Dendritic cell treated with granulocyte-macrophage colony-stimulating factor and Interleukin-4, amounts not matched to agents 40 ng/mL and 50 ng/mL, for 4 days (primary cell): Measurements from ENCODE around the gene TCF3.
"Not testable (repeated sequence)": the region's sequence is repeated elsewhere in the genome, so short reads cannot be mapped to it uniquely, and the experiment has no call there.

ENCODE experiments used
- H3K27ac Mint-ChIP-seq: one replicate; pipeline ENCODE4 v1.8.0; 2022; ENCODE audit warnings: mild to moderate bottlenecking, mixed read lengths
- H3K27me3 Mint-ChIP-seq: one replicate; pipeline ENCODE4 v1.8.0; 2022; ENCODE audit warnings: mild to moderate bottlenecking, mixed read lengths
- H3K36me3 Mint-ChIP-seq: one replicate; pipeline ENCODE4 v1.8.0; 2022; ENCODE audit warnings: low read depth, mixed read lengths
- H3K4me1 Mint-ChIP-seq: one replicate; pipeline ENCODE4 v1.8.0; 2022; ENCODE audit warnings: low read depth, mixed read lengths
- H3K4me3 Mint-ChIP-seq: one replicate; pipeline ENCODE4 v1.8.0; 2022; ENCODE audit warnings: mild to moderate bottlenecking, moderate library complexity, mixed read lengths
- H3K9me3 Mint-ChIP-seq: one replicate; pipeline ENCODE4 v1.8.0; 2022; ENCODE audit warnings: mixed read lengths
- intact Hi-C: fragments of 100-400 bp; cut with micrococcal nuclease; formaldehyde crosslinking; loops from one replicate; pipeline ENCODE4 v1.15.0; 2022

Gene TCF3

DNA sequence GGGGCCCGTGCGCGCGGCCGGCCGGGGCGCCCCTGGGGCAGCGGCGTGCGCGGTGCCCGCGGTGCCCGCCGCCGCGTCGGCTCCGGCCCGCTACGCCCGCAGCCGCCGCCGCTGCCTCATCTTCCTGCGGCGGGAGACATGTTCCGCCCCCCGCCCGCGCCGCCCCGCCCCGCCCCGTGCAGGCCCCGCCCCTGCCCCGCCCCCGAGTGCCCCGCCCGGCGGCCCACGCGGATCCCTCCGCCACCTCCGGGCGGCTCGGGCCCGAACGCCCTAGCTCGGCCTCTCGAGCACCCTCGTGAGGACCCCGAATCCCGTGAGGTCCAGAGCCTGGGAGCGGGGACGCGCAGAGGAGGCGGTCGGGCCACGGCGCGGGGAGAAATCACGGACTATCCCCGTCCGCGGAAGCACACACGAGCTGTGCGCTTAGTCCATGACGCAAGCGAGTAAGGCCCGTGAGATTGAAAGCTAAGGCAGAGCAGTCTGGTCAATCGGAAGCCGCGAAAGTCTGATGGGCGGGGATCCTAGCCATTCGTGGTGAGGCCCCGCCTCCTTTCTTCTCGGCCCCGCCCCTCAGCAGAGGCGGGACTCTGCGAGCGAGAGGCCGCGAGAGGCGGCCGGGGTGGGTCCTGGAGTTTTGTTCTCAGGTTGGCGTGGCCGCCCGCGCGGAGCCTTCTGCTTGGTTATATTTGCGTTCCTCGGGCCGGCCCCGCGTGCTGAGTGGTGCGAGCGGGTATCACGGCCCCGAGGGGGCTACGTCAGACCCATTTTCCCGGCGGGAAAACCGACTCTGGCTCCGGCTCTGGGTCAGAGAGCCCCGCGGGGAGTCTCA is at the start of gene TCF3:
TCF3 (minus strand) TSS at position 145 of the 829 bp plus-strand sequence. CDS start 2,367 bp downstream, outside the sequence.
- intact Hi-C loops = loop anchor here (1.0 to 2.0 kb wide), 2 partner anchors 16 to 47 kb away; partner anchors contain the start of gene UQCR11
- H3K4me1 Mint-ChIP-seq = peaks cover 52% of the 10 kb centered on the region

DNA sequence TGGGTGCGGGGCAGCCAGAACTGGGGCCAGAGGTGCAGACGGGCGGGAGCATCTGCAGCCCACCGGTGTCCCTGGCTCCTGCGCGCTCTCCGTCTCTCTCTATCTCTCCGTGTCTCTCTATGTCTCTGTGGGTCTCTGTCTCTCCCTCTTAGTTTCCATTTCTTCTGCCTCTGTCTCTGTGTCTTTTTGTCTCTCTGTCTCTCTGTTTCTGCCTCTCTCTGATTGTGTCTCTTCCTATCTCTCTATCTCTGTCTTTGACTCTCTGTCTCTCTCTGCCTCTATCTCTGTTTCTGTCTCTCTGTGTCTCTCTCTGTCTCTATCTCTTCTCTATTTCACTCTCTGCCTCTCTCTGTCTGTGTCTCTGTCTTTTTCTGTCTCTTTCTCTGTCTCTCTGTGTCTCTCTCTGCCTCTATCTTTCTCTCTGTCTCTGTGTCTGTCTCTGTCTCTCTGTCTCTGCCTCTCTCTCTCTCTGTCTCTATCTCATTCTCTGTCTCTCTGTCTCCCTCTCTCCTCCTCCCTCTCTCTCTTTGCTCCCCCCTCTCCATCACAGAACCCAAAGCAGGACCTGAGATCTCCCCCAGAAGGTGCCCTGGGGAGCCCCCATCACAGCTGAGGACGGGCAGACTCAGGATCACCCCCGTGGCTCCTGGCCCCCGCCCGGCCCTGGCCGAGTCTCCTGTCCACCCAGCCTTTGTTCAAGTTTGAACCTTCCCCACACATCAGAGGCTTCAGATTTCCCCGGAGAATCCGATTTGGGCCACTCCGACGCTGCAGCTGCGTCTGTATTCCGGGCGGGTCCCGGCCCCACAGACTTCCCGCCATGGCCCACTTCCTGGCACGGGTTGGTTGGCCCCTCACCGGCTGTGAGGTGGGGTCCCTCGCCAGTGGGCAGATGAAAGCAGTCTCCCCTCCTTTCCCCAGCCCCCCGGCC is 48.6 kb upstream of the TCF3 start:
- peaks cover 5% of the 10 kb centered on the region for H3K4me1 Mint-ChIP-seq
- no peak overlapping the region for H3K27ac Mint-ChIP-seq
- H3K36me3 Mint-ChIP-seq = no peaks in the 10 kb centered on the region
- peaks cover 41% of the 10 kb centered on the region for H3K27me3 Mint-ChIP-seq
- no peak overlapping the region for H3K4me3 Mint-ChIP-seq
- intact Hi-C loops = no loop called here
- peaks cover 22% of the 10 kb centered on the region for H3K9me3 Mint-ChIP-seq

More for the DNA sequence above, at the start of gene TCF3:
- Mint-ChIP-seq H3K9me3 (no peaks in the 10 kb centered on the region), H3K27me3 (peaks cover 2% of the 10 kb centered on the region), H3K4me3 (peak within 1 kb of the TSS; percentile 82), H3K36me3 (peaks cover 35% of the 10 kb centered on the region), H3K27ac (peak within 1 kb of the TSS; percentile 97)

DNA sequence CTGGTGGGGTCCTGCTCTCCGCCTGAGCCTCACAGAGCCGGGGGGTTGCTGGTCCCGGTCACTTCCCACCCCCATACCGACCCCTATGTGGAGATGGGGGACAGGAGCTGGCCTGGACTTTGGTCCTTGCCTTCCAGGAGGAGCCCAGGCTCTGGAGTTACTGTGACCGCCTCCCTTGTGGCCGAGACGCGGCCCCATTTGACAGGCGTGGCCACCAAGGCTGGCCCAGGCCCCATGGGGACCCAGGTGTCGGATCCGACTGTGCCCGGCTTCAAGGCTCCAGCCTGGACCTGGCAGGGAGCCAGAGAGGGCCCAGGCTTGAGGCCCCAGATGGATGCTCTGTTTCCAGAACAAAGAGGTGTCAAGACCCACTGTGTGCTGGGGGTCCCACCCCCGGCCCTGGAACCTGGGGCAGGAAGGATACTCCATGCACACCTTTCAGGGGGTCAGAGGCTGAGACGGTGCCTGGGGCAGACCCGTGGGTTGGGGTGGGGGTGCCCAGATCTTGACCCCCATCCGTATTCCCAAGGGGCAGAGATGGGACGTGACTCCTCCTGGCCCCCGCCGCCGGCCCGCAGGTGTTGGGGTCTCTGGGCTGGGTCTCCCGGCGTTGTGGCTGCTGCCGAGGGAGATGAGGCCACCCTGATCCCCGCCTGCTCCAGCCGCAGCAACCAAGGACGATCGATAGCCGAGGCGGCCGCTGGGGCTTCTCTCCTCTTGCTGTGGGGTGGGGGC is 47.8 kb upstream of the TCF3 start:
- Mint-ChIP-seq H3K27ac (no peak overlapping the region), H3K9me3 (peaks cover 21% of the 10 kb centered on the region), H3K4me1 (peaks cover 5% of the 10 kb centered on the region), H3K27me3 (peaks cover 44% of the 10 kb centered on the region), H3K4me3 (no peak overlapping the region), H3K36me3 (no peaks in the 10 kb centered on the region)
- intact Hi-C loops = no loop called here

DNA sequence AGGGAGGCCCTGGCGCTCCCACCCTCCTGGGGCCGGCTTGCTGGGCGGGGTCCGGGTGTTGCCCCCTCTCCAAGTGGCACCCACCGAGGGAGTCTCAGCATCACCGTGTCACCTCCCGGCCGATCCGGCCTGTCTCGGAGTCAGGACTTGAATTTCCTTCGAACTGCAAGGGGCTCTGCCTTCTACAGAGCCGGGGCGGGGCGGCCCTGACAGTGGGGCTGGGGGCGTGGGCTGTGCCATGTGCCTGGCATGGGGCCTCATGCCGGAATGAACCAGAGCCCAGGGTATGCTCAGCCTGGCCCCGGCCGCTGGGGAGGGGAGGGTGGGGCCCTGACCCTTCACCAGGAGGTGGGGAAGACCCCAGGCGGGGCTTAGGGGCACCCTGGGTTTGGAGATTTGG is 47.0 kb upstream of the TCF3 start:
- intact Hi-C loops = no loop called here
- peaks cover 5% of the 10 kb centered on the region for H3K4me1 Mint-ChIP-seq
- H3K4me3 Mint-ChIP-seq = no peak overlapping the region
- no peaks in the 10 kb centered on the region for H3K36me3 Mint-ChIP-seq
- peaks cover 21% of the 10 kb centered on the region for H3K9me3 Mint-ChIP-seq
- peaks cover 45% of the 10 kb centered on the region for H3K27me3 Mint-ChIP-seq
- no peak overlapping the region for H3K27ac Mint-ChIP-seq

DNA sequence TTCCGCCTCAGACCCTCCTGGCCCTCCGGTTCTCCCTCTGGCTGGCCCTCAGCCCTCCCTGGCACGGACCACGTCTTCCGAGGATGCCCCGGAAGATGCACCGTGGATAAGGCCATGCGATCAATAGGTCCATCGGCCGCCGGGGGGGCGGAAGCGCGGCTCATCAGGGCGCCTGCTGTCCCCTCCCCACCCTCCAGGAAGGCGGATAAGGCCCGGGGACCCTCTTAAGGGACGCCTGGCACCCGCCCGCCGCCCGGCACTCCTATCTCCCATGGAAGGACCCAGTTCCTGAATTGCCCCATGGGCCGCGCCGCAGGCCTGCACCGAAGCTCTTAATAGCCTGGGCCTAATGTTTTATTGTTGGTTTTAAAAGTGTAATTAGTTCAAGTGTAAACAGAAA is 46.2 kb upstream of the TCF3 start:
- no peak overlapping the region for H3K27ac Mint-ChIP-seq
- intact Hi-C loops = no loop called here
- H3K27me3 Mint-ChIP-seq = peaks cover 48% of the 10 kb centered on the region
- no peaks in the 10 kb centered on the region for H3K36me3 Mint-ChIP-seq
- peaks cover 16% of the 10 kb centered on the region for H3K9me3 Mint-ChIP-seq
- peaks cover 5% of the 10 kb centered on the region for H3K4me1 Mint-ChIP-seq
- H3K4me3 Mint-ChIP-seq = no peak overlapping the region

DNA sequence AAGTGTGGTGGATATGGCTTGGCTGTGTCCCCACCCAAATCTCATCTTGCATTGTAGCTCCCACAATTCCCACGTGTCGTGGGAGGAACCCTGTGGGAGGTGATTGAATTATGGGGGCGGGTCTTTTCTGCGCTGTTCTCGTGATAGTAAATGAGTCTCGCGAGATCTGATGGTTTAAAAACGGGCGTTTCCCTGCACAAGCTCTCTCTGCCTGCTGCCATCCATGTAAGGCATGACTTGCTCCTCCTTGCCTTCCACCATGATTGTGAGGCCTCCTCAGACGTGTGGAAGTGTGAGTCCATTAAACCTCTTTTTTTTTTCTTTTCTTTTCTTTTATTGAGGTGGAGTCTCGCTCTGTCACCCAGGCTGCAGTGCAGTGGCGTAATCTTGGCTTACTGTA is 43.1 kb upstream of the TCF3 start:
- intact Hi-C loops, H3K4me1 Mint-ChIP-seq, H3K4me3 Mint-ChIP-seq: not testable (repeated sequence)

DNA sequence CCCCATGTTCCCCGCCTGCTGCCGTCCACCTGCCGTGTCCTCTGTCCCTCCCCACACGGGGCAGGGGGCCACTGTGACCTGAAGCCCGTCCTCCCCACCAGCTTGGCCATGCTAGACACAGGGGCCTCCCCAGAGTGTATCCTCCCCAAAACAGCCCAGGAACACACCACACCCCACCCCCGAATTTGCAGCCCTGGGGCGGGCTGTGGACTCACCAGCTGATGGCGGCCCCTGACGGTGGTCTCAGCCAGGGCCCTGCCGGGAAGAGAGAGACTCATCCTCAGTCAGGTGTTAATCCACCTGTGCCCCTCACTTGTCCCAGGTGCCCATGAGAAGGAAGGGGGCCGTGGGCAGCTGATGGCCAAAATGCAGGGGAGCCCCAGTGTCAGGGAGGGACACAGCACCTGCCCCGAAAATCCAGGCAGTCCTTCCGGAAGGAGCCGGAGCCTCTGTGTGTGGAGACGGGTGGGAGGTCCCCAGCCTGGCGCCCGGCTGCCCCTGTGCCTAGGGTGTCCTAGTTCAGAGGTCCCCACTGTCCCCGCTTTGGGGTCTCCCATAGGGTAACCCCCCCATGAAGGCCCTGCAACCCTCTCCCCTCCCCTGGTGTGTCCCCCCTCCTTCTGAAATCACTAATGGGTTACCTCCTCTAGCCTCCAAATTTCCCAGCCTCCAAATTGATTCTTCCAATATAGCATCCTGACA is 39.3 kb upstream of the TCF3 start:
- H3K4me1 Mint-ChIP-seq = peaks cover 6% of the 10 kb centered on the region
- no peaks in the 10 kb centered on the region for H3K36me3 Mint-ChIP-seq
- H3K27me3 Mint-ChIP-seq = peaks cover 72% of the 10 kb centered on the region
- H3K4me3 Mint-ChIP-seq = no peak overlapping the region
- no peak overlapping the region for H3K27ac Mint-ChIP-seq
- intact Hi-C loops = no loop called here
- H3K9me3 Mint-ChIP-seq = peaks cover 16% of the 10 kb centered on the region

More for the DNA sequence above, 43.1 kb upstream of the TCF3 start:
- Mint-ChIP-seq H3K27me3 (peaks cover 55% of the 10 kb centered on the region), H3K9me3 (peaks cover 16% of the 10 kb centered on the region)
- not testable (repeated sequence) for H3K36me3 Mint-ChIP-seq, H3K27ac Mint-ChIP-seq

DNA sequence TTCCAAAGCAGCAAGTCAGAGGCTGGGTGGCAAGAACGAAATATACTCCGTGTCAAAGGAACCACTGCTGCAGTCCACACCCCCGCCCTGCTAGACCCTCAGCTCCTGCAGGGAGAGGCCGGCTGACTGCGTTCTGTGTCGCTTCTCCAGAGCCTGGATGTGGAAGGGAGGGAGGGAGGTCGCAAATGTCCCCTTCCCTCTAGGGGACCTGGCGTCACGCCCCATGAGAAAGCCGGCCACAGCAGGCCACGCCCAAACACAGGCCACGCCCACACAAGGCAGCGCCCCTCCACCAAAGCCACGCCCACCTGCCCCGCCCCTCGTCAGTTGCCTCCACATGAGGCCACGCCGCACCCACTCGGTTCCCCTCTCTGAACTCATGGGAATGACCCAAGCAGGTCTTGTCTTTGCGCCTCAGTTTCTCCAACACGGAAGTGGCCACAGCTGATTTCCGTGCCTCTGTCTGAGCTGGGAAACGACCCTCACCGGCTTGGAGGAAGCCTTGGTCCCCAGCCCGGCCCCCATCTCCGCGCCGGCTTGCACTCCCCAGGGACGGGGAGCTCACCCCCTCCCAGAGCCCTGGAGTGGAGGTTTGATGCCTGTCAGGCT is 38.4 kb upstream of the TCF3 start:
- Mint-ChIP-seq H3K27me3 (peaks cover 72% of the 10 kb centered on the region), H3K4me1 (peaks cover 6% of the 10 kb centered on the region), H3K27ac (no peak overlapping the region), H3K4me3 (no peak overlapping the region), H3K9me3 (peaks cover 14% of the 10 kb centered on the region), H3K36me3 (no peaks in the 10 kb centered on the region)
- intact Hi-C loops = no loop called here

DNA sequence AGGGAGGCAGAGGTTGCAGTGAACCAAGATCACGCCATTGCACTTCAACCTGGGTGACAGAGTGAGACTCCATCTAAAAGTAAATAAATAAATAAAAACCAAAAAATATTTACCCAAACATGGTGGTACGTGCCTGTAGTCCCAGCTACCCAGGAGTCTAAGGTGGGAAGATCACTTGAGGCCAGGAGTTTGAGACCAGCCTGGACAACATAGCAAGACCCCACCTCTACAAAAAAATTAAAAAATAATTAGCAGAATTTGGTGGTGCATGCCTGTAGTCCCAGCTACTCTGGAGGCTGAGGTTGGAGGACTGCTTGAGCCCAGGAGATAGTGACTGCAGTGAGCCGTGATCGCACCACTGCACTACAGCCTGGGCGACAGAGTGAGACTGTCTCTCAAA is 33.4 kb upstream of the TCF3 start:
- H3K36me3 Mint-ChIP-seq, H3K9me3 Mint-ChIP-seq, H3K4me3 Mint-ChIP-seq, intact Hi-C loops, H3K4me1 Mint-ChIP-seq, H3K27ac Mint-ChIP-seq: not testable (repeated sequence)
- peaks cover 52% of the 10 kb centered on the region for H3K27me3 Mint-ChIP-seq

DNA sequence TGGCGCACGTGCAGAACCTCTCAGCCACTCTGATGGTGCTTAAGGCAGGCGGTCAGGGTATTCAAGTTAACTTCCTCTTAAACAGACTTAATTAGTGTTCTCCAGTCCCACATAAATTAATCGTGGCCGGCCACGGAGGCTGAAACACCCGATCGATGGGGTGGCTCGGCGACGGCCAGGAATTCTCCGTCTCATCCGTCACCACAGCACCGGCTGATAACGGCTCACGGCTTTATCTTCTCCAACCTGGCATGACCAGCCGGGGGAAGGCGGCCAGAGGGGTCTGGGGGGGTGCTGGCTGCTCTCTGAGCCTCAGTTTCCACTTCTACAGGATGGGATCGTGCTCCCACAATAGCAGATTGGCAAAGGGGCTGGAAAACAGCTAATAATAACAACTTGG is 32.6 kb upstream of the TCF3 start:
- Mint-ChIP-seq H3K36me3 (no peaks in the 10 kb centered on the region), H3K4me1 (peaks cover 6% of the 10 kb centered on the region), H3K9me3 (no peaks in the 10 kb centered on the region), H3K4me3 (no peak overlapping the region), H3K27ac (no peak overlapping the region), H3K27me3 (peaks cover 47% of the 10 kb centered on the region)
- intact Hi-C loops = no loop called here

DNA sequence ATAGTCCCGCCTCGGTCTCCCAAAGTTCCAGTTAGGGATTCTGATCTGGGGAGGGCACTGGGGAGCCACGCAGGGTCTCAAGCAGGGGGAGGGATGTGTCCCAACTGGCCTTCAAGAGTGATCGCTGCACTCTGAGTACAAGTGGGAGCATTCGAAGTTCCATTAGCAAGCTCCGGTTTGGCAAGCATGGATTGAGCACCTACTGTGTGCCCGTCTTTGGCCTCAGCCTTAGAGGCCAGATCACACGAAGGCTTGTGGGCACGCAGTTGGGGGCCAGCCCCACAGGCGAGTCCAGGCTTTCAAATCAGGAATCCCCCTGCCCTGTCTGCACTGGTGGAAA is 32.1 kb upstream of the TCF3 start:
- Mint-ChIP-seq H3K9me3 (no peaks in the 10 kb centered on the region), H3K27me3 (peaks cover 49% of the 10 kb centered on the region), H3K36me3 (no peaks in the 10 kb centered on the region), H3K4me3 (no peak overlapping the region), H3K27ac (no peak overlapping the region), H3K4me1 (peaks cover 6% of the 10 kb centered on the region)
- intact Hi-C loops = no loop called here

DNA sequence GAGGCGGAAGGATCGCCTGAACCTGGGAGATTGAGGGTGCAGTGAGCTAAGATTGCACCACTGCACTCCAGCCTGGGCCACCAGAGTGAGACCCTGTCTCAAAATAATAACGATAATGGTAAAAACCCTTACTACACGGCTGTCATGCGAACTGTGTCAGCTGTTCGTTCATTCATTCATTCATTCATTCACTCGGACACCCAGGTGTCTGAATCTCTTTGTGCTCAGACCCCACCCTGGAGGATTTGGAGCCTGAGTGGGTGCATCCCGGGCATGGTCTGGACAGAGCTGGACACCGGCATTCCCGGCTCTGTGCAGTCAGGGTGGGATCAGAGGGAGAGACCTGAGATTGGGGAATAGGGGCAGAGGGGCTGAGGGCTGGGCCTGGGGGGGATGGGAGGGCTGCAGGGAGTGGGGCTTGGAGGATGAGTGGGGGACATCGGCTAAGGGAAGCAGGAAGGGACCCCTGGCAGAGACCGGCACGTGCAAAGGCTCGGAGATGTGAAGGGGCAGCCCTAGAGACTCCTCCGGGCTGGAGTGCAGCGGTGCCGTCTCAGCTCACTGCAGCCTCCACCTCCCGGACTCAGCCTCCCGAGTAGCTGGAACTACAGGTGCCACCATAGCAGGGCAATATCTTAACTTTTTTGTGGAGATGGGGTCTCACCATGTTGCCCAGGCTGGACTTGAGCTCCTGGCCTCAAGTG is 31.6 kb upstream of the TCF3 start:
- Mint-ChIP-seq H3K27ac (no peak overlapping the region), H3K4me1 (peaks cover 6% of the 10 kb centered on the region), H3K27me3 (peaks cover 48% of the 10 kb centered on the region), H3K36me3 (no peaks in the 10 kb centered on the region), H3K9me3 (no peaks in the 10 kb centered on the region), H3K4me3 (no peak overlapping the region)
- intact Hi-C loops = no loop called here
